Fibroblast of lung (primary cell): ENCODE results near the gene TAP1. TPM values are rescaled to one million over a fixed set of nuclear protein-coding genes. Genes with fewer than 3 reads are reported as not detected.

Experiments used
- DNase-seq, 2 donors: peaks; one replicate each; pipeline versions ENCODE4 v3.0.0 to v3.0.0-alpha.2; 2010; ENCODE audit warnings: low read depth in 2 of 2
- H2AFZ ChIP-seq: 2 replicates; pipeline ENCODE4 v1.5.1; 2012; ENCODE audit warnings: low read length, control low read depth, inconsistent platforms
- H3K27ac ChIP-seq: 2 replicates; pipeline ENCODE4 v1.5.1; 2011; ENCODE audit warnings: low read length, control low read depth; ENCODE audit not compliant: insufficient read depth
- H3K27me3 ChIP-seq: 2 replicates; pipeline ENCODE4 v1.5.1; 2011; ENCODE audit warnings: mild to moderate bottlenecking, low read length; ENCODE audit not compliant: control insufficient read depth, insufficient read depth
- H3K36me3 ChIP-seq: 2 replicates; pipeline ENCODE4 v1.5.1; 2011; ENCODE audit warnings: low read length; ENCODE audit not compliant: control insufficient read depth, insufficient read depth
- H3K4me1 ChIP-seq: 2 replicates; pipeline ENCODE4 v1.5.1; 2011; ENCODE audit warnings: low read length; ENCODE audit not compliant: control insufficient read depth, insufficient read depth; ENCODE audit errors: extremely low read depth
- H3K4me2 ChIP-seq: 2 replicates; pipeline ENCODE4 v1.5.1; 2011; ENCODE audit warnings: low read length, control low read depth; ENCODE audit not compliant: insufficient read depth; ENCODE audit errors: extremely low read depth
- H3K4me3 ChIP-seq, 4 experiments: fragments of 200-600 bp in 1 of 4; sonication (generic) in 1 of 4; replicated peaks in 1 of 4; 2 replicates each; pipeline ENCODE4 v1.5.1; 2011 to 2016; ENCODE audit warnings: low read length in 4 of 4, low read depth in 3 of 4, mild to moderate bottlenecking in 3 of 4, control low read depth in 2 of 4, inconsistent platforms in 1 of 4, mixed read lengths in 1 of 4; ENCODE audit not compliant: insufficient read depth in 1 of 4; ENCODE audit errors: control extremely low read depth in 1 of 4
- H3K79me2 ChIP-seq: 2 replicates; pipeline ENCODE4 v1.5.1; 2012; ENCODE audit warnings: mild to moderate bottlenecking, low read length, inconsistent platforms; ENCODE audit not compliant: control insufficient read depth, insufficient read depth
- H3K9ac ChIP-seq: 2 replicates; pipeline ENCODE4 v1.5.1; 2011; ENCODE audit warnings: mild to moderate bottlenecking, low read length, control low read depth; ENCODE audit not compliant: insufficient read depth
- H3K9me3 ChIP-seq: 2 replicates; pipeline ENCODE4 v1.5.1; 2012; ENCODE audit warnings: low read depth, low read length; ENCODE audit not compliant: control insufficient read depth, insufficient read depth
- H4K20me1 ChIP-seq: 2 replicates; pipeline ENCODE4 v1.5.1; 2011; ENCODE audit warnings: low read length; ENCODE audit not compliant: control insufficient read depth, insufficient read depth; ENCODE audit errors: extremely low read depth
- EZH2 ChIP-seq: IDR thresholded peaks from 2 replicates; pipeline ENCODE4 v1.5.1; 2012; ENCODE audit warnings: low read length, control low read depth, mild to moderate bottlenecking; ENCODE audit errors: missing control alignments
- polyA plus RNA-seq, 2 donors: library from polyadenylated mRNA; depleted of rRNA in 1 of 2; stranded (reverse) in 1 of 2; unstranded in 1 of 2; fragments of >200 nt; gene quantifications; 2 replicates each; pipeline ENCODE4 v1.2.1, GENCODE V29; 2011 to 2012; ENCODE audit warnings: missing spikeins in 1 of 2
- total RNA-seq: library from RNA; depleted of rRNA; stranded (reverse); fragments of >200 nt; gene quantifications from 2 replicates; pipeline ENCODE4 v1.2.1, GENCODE V29; 2014
- TF ChIP-seq, protein P1 (sequence below), 2 donors: IDR thresholded peaks in 1 of 2; conservative IDR thresholded peaks in 1 of 2; 1 replicate in 1 of 2; 2 replicates in 1 of 2; pipeline ENCODE4 v1.5.1; 2011 to 2012; ENCODE audit warnings: low read length in 2 of 2, control low read depth in 1 of 2, inconsistent platforms in 1 of 2, low read depth in 1 of 2, mild to moderate bottlenecking in 1 of 2

Gene TAP1
- total and polyA plus RNA-seq, 2 donors (not counting 1 experiment from before 2014, with no cell fraction given), result 31.4 to 107 TPM

GRCh38 chr6:32852018-32852843, 1.3 kb downstream of the TAP1 start:
- H2AFZ ChIP-seq, result peak overlapping the region; percentile 88
- DNase-seq, result peak in 1 of 2 donors; percentile 13
- H3K4me3 ChIP-seq, result peak overlapping the region; percentile 89 to 97 (median 92)
- peak overlapping the region; percentile 78 for H3K9ac ChIP-seq
- TF ChIP-seq, protein P1, sequence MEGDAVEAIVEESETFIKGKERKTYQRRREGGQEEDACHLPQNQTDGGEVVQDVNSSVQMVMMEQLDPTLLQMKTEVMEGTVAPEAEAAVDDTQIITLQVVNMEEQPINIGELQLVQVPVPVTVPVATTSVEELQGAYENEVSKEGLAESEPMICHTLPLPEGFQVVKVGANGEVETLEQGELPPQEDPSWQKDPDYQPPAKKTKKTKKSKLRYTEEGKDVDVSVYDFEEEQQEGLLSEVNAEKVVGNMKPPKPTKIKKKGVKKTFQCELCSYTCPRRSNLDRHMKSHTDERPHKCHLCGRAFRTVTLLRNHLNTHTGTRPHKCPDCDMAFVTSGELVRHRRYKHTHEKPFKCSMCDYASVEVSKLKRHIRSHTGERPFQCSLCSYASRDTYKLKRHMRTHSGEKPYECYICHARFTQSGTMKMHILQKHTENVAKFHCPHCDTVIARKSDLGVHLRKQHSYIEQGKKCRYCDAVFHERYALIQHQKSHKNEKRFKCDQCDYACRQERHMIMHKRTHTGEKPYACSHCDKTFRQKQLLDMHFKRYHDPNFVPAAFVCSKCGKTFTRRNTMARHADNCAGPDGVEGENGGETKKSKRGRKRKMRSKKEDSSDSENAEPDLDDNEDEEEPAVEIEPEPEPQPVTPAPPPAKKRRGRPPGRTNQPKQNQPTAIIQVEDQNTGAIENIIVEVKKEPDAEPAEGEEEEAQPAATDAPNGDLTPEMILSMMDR (conservative IDR thresholded peaks at IDR 0.05 in 1 of 2, IDR thresholded peaks at IDR 0.05 in 1 of 2; ENCODE audit: low read depth in 1 of 2, low read length in 2 of 2), result no peak
- TF ChIP-seq EZH2, result no peak
- peak overlapping the region; percentile 90 for H3K27ac ChIP-seq
- H3K4me1 ChIP-seq, result peaks cover 6% of the 10 kb centered on the region
- peaks cover 15% of the 10 kb centered on the region for H3K36me3 ChIP-seq
- H3K79me2 ChIP-seq, result peaks cover 12% of the 10 kb centered on the region
- no peaks in the 10 kb centered on the region for H3K27me3 ChIP-seq
- no peaks in the 10 kb centered on the region for H4K20me1 ChIP-seq
- no peaks in the 10 kb centered on the region for H3K9me3 ChIP-seq
- peak overlapping the region; percentile 93 for H3K4me2 ChIP-seq

DNA sequence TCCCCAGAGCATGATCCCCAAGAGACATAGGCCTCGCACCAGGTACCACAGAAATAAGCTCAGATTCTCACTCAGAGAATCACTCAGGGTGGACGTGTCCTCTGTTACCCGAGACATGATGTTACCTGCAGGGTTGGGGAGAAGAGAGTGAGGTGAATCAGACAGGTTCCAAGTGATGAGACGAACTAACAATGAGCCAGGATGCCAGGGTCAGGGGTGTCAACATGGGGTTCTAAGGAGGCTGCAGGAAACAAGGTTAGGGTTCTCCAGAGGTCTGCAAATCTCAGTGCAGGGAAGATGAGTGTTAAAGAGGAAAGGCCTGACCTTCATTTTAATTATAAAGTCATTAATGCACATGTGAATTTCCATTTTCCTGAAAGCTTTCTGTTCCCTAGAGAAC, 2.5 kb downstream of the TAP1 start:
- no peaks in the 10 kb centered on the region for H4K20me1 ChIP-seq
- H3K9me3 ChIP-seq, result no peaks in the 10 kb centered on the region
- H2AFZ ChIP-seq, result no peak overlapping the region
- no peak overlapping the region for H3K27ac ChIP-seq
- no peak overlapping the region for H3K4me3 ChIP-seq
- H3K36me3 ChIP-seq, result peaks cover 19% of the 10 kb centered on the region
- no peak for DNase-seq
- H3K4me1 ChIP-seq, result peaks cover 6% of the 10 kb centered on the region
- no peaks in the 10 kb centered on the region for H3K27me3 ChIP-seq
- no peak overlapping the region for H3K9ac ChIP-seq
- peaks cover 12% of the 10 kb centered on the region for H3K79me2 ChIP-seq
- H3K4me2 ChIP-seq, result no peak overlapping the region
- TF ChIP-seq EZH2, result no peak
- TF ChIP-seq, protein P1 (conservative IDR thresholded peaks at IDR 0.05 in 1 of 2, IDR thresholded peaks at IDR 0.05 in 1 of 2; ENCODE audit: low read depth in 1 of 2, low read length in 2 of 2), result no peak

DNA sequence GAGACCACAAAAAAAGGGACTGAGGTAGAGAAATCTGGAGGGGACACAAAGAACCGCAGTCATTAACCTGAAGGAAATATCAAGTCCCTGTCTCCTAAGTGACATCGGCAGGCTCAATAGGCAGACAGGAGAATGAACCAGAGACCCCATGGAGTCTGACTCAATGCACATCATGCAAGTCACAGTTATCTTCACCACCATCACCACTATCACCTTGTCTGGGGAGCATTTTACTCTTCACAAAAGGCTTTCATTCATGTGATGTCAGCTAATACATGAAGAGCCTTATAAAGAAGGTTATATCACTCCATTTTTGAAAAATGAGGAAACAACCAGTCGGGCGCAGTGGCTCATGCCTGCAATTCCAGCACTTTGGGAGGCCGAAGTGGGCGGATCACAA, 4.4 kb downstream of the TAP1 start:
- Histone ChIP-seq H3K27ac (no peak overlapping the region), H3K27me3 (no peaks in the 10 kb centered on the region), H3K4me2 (no peak overlapping the region), H3K9me3 (no peaks in the 10 kb centered on the region), H3K4me3 (no peak overlapping the region), H3K36me3 (peaks cover 19% of the 10 kb centered on the region), H3K9ac (no peak overlapping the region), H3K4me1 (peaks cover 9% of the 10 kb centered on the region), H4K20me1 (no peaks in the 10 kb centered on the region), H3K79me2 (peaks cover 12% of the 10 kb centered on the region), H2AFZ (no peak overlapping the region)
- no peak for DNase-seq
- TF ChIP-seq, protein P1 (conservative IDR thresholded peaks at IDR 0.05 in 1 of 2, IDR thresholded peaks at IDR 0.05 in 1 of 2; ENCODE audit: low read depth in 1 of 2, low read length in 2 of 2), result no peak
- no peak for TF ChIP-seq EZH2
